GM19452 (cell line): ENCODE data around the gene KRT32.

Source experiments
- ATAC-seq: cut with Tn5 transposase; IDR thresholded peaks from one replicate; pipeline ENCODE4 v1.9.1; 2021; ENCODE audit not compliant: unreplicated experiment

Gene KRT32

GRCh38 chr17:41466988-41467387 is at the start of gene KRT32:
Gene KRT32 (minus strand): TSS chr17:41467386. CDS start chr17:41467325, 61 bp downstream.
- ATAC-seq, result no peak

- no peak for ATAC-seq
Measured at GRCh38 chr17:41516830-41517283, 49.7 kb upstream of the KRT32 start.

- no peak for ATAC-seq
Measured at GRCh38 chr17:41516147-41516829, 49.1 kb upstream of the KRT32 start.

- ATAC-seq, result no peak
Measured at GRCh38 chr17:41513168-41513547, 46.0 kb upstream of the KRT32 start.

- no peak for ATAC-seq
Measured at GRCh38 chr17:41512546-41513167, 45.5 kb upstream of the KRT32 start.

- no peak for ATAC-seq
Measured at GRCh38 chr17:41511716-41512115, 44.5 kb upstream of the KRT32 start.

- no peak for ATAC-seq
Measured at GRCh38 chr17:41511116-41511515, 43.9 kb upstream of the KRT32 start.

GRCh38 chr17:41510251-41511065 is 43.3 kb upstream of the KRT32 start:
- ATAC-seq, result no peak

- no peak for ATAC-seq
Measured at GRCh38 chr17:41507315-41507880, 40.2 kb upstream of the KRT32 start.

GRCh38 chr17:41505809-41506767 is 38.9 kb upstream of the KRT32 start:
- ATAC-seq, result no peak

GRCh38 chr17:41505007-41505808 is 38.0 kb upstream of the KRT32 start, which contains the start of gene KRT13:
Gene KRT13 (minus strand): TSS chr17:41505612. CDS start chr17:41505550, 62 bp downstream.
- no peak for ATAC-seq

GRCh38 chr17:41504246-41504977 is 37.2 kb upstream of the KRT32 start:
- no peak for ATAC-seq

GRCh38 chr17:41503202-41503601 is 36.0 kb upstream of the KRT32 start:
- ATAC-seq, result no peak

GRCh38 chr17:41500131-41500911 is 33.1 kb upstream of the KRT32 start:
- ATAC-seq, result no peak

GRCh38 chr17:41499714-41500113 is 32.5 kb upstream of the KRT32 start:
- ATAC-seq, result no peak

GRCh38 chr17:41498276-41498675 is 31.1 kb upstream of the KRT32 start:
- no peak for ATAC-seq

GRCh38 chr17:41496803-41497484 is 29.8 kb upstream of the KRT32 start:
- peak; percentile 70 for ATAC-seq
